Activated CD4-positive, alpha-beta T cell treated with anti-CD3 and anti-CD28 coated beads, Interleukin-2, amount 50 U/mL, for 1 hour (primary cell): ENCODE measurements around the gene MAB21L2.

Source experiments
- DNase-seq: peaks from one replicate; pipeline ENCODE4 v3.0.0-alpha.2; 2020

The MAB21L2 gene

DNA sequence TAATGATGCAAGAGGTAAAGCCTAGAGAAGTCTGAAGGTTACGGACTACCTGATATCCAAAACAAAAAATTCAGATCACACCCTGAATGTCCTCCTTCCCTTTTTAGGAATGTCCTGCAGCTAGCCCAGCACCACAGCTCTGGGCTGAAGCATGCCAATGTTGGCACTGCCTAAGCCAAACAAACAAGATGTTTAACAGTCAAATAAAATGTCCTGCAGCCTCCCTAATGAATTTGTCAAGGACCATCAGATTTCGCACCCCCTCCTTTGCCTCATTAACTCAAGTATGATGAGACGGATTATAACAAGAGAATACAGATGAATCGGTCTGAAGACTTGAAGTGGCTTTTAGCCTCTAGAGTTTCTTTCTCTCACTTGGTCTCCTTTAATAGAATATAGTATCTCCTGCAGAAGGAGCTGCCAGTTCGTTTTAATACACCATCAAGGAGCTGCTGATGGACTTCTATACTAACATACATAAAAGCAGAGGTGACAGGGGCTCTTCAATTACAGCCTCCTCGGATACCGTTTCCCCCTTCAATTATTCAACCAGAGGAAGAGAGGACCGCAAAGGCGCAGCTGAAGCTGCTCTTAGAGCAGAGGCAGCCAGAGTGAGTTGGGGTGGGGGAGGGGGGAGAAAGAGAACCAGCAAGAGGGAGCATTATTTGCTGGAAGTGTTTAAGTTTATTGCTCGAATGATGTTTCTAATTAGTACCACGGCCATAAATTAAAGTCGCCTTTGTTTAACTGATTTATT lies 3.0 kb upstream of the MAB21L2 start:
- no peak for DNase-seq

DNA sequence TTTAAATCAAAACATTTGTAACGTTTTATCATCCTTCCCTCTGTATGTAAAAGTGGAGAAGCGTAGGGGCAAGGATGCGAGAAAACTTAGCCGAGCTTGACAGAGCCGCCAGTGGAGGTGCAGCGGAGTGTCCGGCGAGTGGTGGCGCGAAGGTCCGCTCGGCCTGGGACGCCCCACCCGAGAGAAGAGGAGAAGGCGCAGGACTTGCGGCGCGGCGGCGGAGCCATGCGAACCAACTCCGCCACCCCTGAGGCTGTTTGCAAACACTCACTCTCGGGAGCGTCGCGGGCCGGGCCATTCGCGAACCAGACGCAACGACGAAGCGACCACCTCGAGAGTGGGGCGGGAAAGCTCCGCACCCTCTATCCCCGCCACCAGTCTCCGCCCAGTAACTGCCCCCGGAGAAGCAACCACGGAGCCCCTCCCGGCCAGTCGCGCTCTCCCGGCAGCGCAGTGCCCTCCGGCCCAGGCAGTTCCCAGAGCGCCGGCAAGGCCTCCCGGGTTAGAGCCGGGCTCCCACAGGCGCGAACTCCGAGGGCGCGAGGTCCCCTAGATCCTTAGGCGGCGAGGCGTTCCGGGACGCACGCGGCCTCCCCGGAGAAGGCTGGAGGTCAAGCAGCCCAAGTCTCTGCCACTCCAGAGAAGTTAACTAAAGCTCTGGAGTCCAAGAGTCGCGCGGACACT lies 2.3 kb upstream of the MAB21L2 start:
- no peak for DNase-seq

DNA sequence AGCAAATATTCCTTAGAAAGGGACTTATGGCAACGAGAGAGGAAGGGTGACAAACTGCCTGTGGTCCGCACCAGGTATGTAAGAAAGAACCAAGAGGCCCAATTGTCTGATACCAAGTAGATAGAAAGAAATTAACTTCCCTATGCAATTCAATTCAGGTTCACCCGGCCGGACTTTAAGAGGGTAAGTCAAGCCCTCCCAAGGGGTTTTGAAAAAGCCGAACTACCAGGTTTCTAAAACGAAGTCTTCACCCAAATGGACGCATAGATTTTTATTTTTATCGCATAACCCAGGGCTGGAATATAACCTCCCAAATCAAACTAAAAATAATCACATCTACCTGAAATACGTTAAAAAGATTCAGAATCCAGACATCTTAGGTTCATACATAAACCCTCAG lies 1.6 kb upstream of the MAB21L2 start:
- DNase-seq, result no peak

DNA sequence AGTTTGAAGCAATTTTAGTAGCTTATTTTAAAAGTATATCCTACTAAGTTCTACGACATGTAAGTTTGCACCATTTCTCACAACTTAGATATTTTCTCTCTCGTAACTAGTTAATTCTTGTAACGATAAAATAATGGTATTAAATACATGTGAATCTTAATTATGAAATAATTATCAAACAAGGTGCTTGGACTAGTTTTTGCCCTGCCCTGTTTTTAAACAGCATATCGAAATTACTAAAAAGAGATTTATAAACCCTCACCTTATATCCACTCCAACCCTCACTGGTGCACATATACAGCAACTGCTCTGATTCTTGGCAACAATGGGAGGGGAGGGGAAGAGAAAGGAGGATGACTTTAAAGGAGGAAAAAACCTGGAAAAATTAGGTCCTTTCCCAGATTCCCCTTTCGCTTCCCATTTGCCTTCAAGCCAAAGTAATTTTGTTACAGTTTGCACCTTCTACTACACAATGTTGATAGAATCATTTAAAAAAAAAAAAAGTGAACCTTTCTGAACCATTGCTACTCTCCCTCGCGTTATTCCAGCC lies 820 bp upstream of the MAB21L2 start:
- no peak for DNase-seq

DNA sequence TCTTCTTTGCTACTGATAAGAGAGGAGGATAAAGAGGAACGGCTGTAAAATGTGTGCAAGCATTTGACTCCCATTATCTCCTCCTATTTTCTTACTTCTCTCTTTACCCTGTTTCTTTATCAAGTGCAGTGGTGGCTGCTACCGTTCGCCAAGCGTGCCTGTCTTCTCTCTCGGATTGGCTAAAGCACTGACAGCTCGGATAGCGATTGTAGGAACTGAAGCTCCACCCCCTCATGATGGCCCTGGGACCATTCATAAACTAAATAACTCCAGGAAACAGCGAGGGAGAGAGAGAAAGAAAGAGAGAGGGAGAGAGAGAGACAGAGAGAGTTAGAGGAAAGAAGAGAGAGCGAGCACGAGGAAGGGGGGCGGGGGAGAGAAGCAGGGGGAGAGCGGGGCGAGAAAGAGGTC lies 305 bp upstream of the MAB21L2 start:
- no peak for DNase-seq

DNA sequence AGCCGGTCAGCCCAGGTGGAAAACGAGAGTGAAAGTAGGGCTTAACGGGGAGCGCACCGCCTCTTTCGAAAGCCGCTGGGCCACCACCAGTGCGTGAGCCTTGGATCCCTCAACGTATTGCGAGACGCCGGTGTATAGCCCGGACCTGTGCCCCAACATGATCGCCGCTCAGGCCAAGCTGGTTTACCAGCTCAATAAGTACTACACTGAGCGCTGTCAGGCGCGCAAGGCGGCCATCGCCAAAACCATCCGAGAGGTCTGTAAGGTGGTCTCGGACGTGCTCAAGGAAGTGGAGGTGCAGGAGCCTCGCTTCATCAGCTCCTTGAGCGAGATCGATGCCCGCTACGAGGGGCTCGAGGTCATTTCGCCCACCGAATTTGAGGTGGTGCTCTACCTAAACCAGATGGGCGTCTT lies 929 bp downstream of the MAB21L2 start:
- no peak for DNase-seq

DNA sequence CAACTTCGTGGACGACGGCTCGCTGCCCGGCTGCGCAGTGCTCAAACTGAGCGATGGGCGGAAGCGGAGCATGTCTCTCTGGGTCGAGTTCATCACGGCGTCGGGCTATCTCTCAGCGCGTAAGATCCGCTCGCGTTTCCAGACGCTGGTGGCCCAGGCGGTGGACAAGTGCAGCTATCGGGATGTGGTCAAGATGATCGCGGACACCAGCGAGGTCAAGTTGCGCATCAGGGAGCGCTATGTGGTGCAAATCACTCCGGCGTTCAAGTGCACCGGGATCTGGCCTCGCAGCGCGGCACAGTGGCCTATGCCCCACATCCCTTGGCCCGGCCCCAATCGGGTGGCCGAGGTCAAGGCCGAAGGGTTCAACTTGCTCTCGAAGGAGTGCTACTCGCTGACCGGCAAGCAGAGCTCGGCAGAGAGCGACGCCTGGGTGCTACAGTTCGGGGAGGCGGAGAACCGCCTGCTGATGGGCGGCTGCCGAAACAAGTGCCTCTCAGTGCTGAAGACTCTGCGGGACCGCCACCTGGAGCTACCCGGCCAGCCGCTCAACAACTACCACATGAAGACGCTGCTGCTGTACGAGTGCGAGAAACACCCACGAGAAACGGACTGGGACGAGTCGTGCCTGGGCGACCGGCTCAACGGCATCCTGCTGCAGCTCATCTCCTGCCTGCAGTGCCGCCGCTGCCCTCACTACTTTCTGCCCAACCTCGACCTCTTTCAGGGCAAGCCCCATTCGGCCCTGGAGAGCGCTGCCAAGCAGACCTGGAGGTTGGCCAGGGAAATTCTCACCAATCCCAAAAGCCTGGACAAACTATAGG lies 1.5 kb downstream of the MAB21L2 start:
- no peak for DNase-seq

DNA sequence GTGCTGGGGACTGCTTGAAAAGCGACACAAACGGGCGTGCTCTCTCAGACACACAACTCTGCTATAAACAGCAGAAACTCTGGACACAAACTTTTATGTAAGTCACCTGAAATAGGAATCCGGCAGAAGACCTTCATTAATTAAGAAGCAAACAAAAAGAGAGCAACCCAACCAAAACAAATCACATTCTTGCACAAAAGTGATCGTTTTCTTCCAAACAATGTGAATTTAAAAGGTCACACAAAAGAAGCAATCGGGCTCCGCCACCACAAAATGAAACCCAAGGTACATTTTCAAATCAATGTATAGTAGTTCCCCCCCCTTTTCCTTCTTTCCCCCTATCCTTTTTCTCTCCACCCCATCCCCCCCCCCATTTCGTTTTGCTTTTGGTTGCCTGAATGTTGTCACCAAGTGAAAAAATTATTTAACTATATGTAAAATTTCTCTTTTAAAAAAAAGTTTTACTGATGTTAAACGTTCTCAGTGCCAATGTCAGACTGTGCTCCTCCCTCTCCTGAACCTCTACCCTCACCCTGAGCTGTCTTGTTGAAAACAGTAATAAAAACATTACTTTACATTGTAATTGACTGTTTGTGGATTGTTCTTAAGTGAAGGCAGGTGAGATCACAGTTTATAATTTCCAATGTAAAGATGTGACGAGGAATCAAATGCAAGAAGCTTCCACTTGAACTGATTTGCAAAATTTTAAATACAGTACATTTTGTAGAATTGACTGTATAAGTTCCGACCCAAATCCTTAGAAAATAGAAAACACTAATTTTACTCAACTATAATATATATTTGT lies 2.4 kb downstream of the MAB21L2 start:
- no peak for DNase-seq

DNA sequence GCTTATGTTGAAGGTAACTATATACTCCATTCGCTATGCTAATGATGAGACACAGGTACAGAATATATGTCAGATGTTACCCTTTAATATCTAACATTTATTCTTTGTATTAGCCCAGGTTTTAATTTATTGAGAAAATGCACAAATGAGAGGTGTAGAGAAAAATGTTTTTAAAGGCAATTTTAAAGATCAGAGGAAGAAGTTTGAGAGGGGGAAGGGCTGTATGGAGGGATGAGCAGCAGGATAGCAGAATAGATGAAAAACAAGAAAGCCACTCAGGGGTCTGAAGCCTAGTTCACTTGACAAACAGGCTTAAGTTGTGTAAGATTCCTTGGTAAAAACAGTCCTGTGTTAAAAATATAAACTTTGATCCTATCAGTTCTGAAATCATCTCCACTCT lies 3.7 kb downstream of the MAB21L2 start:
- DNase-seq, result no peak

DNA sequence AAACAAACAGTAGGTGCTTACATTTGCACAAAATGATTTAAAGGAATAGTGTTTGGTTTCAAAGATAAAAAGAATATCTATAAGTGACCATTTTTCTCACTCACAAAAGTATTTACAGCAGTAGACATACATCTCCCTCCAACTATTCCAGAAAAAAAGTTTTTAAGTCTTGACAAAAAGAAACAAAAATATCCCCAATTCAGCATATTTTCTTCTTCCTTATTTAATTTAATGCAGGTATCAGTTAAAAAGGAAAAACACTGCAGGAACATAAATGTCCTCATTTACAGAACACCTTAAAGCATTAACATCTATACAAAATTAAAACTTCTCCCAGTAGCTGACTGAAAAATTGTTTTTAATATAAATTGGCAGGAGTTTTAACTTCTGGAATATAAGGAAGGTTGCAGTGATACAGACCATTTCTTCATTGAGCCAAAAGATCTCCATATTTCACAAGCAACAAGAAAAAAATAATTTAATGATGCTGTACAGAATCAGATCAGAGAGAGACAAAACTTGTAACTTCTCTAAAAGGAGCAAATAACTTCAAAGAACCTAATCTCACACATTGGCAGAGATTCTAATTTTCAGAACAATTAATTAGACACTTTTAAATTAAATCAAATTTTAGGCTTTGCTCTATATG lies 4.3 kb downstream of the MAB21L2 start:
- DNase-seq, result no peak

DNA sequence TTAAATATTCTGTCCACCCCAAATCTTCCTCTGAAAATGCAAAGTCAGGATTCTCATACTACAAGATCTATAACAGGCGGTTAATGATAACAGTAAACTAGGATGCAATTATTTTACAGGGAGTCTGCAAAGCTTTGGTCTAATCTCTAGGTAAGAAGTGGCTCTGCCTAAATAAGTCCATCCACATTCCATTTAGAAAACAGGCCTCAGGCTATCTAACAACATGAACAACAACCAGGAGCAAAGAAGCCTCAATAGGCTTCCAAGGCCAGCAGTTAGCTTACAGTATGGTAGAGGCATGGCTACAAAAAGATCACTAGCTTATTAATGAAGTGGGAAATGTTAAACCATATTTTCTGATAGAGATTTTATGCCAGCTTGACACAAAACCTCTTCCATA lies 6.4 kb downstream of the MAB21L2 start:
- no peak for DNase-seq

DNA sequence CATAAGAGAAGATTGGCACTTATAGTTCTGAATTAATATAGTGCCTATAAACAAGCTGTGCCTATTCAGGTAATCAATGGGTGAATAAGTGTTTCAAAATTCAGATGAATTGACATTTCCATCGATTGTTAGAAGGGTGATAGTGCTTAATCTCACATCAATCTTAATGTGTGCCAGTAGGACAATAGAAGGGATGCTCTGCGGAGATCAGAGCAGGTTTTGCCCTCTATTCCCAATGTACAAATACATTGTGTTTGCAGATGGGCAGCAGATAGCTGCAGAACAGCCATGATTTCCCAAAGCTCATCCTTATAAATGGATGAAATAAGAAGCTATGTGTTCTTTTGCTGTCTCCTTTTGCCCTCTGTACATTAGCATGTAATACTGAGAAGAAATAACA lies 7.2 kb downstream of the MAB21L2 start:
- no peak for DNase-seq

DNA sequence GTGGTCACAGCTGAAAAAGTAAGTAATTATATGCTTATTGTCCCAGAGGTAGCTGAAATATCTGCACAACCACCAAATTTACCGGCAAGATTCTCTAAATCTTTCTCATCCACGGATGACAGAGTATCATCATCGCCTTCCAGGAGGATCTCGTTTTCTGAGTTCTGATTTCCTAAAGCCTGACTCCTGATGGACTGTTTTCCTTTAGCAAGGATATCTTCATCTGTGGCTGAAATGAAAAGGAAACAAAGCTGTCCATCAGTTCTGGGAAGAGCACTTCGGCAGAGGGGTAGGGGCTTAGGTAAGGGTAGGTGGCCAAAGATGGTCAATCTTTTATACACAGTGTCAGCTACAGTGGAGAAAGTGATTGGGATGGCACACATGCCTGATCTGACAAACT lies 8.7 kb downstream of the MAB21L2 start:
- no peak for DNase-seq

DNA sequence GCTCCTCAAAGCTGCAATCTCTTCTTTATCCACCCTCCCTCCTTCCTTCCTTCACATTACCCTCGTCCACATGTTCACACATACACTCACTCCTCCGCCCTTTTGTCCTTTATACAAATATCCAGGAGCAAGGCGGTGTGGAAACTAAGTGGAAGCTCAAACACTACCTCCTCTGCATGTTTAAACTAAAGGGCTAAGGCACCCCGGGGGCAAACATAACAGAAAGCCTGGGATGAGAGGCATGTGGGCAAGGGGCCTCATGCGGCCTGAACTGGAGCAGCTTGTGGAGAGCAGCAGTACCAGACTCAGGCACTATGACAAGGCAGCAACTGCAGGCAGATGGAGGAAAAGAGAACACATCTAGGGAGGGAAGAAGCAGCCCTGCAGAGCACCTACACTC lies 9.5 kb downstream of the MAB21L2 start:
- DNase-seq, result no peak

DNA sequence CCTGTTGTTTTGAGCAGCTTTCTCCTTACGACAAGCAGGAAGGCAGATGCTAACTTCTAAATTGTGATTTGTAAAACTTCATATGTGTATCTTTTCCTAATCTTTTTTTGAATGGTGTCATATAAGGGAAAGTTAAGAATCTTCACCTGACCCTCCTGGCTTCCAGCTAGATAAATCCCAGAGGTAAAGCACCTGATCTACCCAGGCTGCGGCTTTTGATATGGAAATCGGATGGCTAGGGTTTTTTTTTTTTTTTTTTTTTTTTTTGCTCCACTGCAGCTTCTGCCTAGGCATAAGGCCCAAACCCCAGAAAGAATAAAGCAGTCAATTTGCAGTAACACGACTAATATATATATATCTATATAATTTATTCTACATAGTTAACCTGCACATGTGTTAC lies 10.0 kb downstream of the MAB21L2 start:
- no peak for DNase-seq

DNA sequence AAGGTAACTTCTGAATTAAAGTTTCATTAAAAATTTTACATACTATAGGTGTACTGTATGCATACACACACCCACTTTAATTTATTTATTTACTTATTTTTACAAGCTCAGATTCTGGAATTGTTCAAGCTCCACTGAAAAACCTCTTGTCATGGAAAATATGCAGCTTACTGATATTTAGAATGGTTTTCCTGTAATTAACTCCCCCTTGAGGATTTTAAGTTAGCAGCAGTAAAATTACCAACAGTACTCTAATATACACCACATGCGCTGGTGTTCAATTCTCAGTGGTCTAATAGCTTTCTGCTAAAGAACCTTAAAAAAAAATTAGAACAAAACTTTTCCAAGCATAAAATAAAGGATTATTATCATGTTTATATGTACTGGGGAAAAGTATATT lies 12.0 kb downstream of the MAB21L2 start:
- no peak for DNase-seq

DNA sequence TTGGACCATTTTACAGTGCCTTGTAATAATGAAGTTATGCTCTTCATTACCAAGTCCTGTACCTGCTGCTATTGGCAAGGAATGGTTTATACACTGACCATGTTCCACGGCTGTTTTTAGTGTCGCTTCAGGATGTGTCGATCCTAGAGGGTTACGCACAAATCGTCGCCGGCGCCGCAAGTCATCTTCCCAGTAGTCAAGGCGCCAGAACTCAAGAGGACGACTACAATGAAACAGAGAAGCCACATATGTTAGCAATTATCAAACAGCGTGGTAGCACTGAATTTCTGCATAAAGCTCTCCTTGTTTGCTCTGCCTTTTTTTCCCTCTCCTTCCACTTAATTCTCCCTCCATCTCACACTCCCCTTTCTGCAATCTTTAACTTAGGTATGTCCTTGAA lies 17.0 kb downstream of the MAB21L2 start:
- DNase-seq, result no peak

DNA sequence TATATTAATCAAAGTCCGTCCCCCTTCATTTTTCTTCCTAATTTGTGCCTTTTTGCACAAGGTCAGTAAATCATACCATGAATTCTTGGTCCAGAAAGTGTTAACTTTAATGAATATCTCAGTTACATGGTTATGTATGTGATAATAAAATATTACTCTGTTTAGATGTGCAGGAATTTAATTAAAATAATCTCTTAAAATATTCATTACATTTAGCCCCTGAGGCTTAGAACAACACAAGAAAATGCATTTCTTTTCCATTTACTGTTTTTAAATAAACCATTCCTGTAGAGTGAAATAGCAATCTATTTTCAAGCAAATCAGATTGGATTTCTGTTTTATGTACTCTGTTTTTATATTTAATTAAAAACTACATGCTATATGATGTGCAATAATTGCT lies 17.6 kb downstream of the MAB21L2 start:
- DNase-seq, result no peak

DNA sequence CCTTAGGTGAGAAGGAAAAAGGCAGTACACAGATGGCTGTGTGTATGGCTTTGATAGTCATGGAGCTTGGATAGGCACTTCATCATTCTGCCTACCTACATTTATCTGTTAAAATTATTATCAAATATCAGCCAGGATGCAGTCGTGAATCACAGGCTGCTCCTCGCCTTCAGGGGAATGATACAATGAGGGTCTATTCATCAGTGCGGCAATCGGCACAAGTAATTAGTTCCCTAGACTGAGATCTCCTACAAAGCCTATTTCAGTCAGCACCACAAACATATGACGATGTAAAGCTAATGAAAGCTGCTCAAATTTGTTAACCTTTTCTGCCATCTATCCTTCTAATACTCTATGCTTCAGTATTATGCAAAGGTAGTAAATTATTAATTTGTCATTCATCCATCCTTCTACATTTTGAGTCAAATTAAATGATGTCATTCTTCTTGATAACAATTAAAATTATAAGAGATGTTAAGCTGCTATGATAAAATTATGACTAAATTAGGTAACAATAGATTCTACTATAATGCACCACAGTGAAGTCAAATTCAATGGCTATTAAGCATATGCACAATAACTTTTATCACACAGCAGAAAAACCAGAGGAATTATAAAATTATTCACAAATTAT lies 19.0 kb downstream of the MAB21L2 start:
- DNase-seq, result no peak

DNA sequence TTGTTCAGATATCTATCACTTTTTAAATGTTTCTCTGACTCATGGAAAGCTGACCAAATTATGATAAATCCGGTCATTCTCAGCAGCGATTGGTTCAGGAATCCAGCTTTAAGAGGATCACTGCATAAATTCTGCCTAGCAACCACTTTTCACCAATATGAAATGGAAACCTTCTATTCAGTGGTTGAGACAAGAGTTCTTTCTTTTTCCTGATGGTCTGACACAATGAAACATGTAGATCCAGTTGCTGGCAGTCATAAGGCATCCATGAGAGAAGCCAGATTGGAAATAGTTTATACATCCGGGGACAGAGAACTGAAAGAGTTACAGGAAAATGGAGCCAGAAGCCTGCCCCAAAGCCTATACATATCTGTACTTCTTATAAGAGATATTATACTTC lies 27.2 kb downstream of the MAB21L2 start:
- no peak for DNase-seq

DNA sequence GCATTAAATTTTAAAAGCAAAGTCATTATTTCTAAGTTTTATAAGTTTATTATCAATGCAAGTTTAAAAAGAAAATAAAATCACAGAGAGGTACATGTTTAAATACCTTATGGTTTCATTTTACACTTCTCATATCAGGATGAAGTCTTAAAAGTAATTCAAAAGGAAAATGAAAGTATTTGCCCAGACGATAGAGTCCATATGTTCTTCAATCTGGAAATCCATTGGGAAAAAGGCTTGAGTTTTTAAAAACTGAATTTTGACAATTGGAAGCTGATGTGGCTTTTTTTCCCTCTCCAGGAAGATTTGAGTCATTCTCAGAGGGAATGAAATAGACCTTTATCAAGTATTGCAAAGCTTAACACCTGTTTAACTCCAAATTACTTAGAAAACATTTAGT lies 37.1 kb downstream of the MAB21L2 start:
- no peak for DNase-seq

DNA sequence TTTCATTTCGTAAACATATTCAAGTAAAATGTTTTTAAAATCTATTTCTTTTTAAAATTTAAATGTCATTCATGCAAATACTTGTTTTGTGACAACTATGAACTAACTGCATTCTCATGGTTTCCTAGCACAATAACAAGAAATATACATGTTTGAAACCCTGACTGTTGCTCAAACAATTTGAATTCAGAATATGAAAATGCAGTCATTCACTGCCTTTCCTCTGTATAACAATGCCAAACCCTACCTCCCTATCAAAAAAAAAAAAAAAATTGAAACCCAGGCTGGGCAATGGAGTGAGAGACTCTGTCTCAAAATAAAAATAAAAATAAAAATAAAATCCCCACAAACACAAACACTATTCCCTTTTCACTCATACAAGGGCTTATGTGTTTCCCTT lies 42.1 kb downstream of the MAB21L2 start:
- DNase-seq, result no peak
